ENCODE data around the gene TAF15. TPM values are rescaled to one million over a fixed set of nuclear protein-coding genes. Genes with fewer than 3 reads are reported as not detected.

The TAF15 gene
- total and polyA plus RNA-seq, 4 donors: 88.5 to 138 (median 114) TPM

DNA sequence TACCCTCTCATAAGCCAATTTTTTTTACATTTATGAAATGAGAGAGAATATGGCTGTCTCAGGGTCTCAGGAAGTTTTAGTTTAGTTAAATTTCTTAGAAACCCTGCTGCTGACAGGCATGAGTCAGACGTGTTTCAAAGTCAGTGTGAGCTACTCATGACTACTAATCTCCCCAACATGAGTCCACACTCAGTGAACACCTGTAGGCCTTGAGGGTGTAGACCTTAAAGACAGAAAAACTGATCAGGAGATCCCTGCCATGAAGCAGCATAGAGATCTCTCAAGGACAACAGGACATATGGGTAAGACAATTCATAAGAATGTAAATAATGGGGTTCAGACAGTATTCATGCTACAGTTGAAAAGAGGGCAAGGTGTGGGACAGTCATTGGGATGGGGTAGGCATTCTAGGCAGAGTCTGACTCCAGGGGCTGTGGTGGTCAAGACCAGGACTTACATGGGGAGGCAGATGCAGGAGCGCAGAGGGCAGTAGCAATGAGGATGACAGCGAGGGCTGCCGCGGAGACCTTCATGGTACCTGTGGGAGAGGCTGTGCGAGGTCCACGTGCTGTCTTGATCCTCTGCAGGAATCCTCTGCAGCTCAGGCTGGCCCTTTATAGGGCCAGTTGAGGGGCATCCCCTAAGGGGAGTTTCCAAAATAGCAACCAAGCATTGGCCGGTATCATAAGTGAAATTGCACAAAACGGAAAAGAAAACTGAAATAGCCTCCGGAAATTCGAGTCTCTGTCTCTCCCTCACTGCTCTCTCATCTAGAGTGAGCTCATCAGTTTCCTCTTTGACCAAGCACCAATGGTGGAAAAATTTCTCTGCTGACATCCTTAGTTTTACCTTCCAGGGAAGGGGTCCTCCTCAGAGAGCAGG, 70.7 kb downstream of the TAF15 start, which contains the start of gene CCL5:
Gene CCL5, minus strand, starts transcription at position 588 of the 882 bp plus-strand sequence.
- H3K27ac ChIP-seq (ENCODE audit: low read depth in 1 of 2, low read length in 1 of 2): no peak within 1 kb of the TSS
- H3K36me3 ChIP-seq (ENCODE audit: control insufficient read depth in 4 of 4, insufficient read depth in 4 of 4, low read length in 4 of 4): no peaks in the 10 kb centered on the region
- H3K9ac ChIP-seq (ENCODE audit: insufficient read depth in 1 of 2, low read length in 2 of 2): no peak within 1 kb of the TSS
- ATAC-seq (ENCODE audit: insufficient read depth, low FRiP score) (no peak), DNase-seq (no peak)
- no peak within 1 kb of the TSS for H3K4me3 ChIP-seq
- 68 to 71% methylated on average over 11 of the region's 11 CpGs for WGBS, 2 donors
- peaks cover 0 to 3% (median 0%) of the 10 kb centered on the region in 5 donors for H3K4me1 ChIP-seq (ENCODE audit: control insufficient read depth in 5 of 5, insufficient read depth in 5 of 5, low read length in 5 of 5)
- no peaks in the 10 kb centered on the region for H3K27me3 ChIP-seq (ENCODE audit: control insufficient read depth in 3 of 3, insufficient read depth in 3 of 3, low read length in 2 of 3)
- TF ChIP-seq, protein P1, sequence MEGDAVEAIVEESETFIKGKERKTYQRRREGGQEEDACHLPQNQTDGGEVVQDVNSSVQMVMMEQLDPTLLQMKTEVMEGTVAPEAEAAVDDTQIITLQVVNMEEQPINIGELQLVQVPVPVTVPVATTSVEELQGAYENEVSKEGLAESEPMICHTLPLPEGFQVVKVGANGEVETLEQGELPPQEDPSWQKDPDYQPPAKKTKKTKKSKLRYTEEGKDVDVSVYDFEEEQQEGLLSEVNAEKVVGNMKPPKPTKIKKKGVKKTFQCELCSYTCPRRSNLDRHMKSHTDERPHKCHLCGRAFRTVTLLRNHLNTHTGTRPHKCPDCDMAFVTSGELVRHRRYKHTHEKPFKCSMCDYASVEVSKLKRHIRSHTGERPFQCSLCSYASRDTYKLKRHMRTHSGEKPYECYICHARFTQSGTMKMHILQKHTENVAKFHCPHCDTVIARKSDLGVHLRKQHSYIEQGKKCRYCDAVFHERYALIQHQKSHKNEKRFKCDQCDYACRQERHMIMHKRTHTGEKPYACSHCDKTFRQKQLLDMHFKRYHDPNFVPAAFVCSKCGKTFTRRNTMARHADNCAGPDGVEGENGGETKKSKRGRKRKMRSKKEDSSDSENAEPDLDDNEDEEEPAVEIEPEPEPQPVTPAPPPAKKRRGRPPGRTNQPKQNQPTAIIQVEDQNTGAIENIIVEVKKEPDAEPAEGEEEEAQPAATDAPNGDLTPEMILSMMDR (IDR thresholded peaks at IDR 0.05; ENCODE audit: control extremely low read depth, extremely low read depth): no peak
- H3K9me3 ChIP-seq (ENCODE audit: control insufficient read depth in 4 of 4, insufficient read depth in 3 of 4, low read length in 3 of 4): no peaks in the 10 kb centered on the region

DNA sequence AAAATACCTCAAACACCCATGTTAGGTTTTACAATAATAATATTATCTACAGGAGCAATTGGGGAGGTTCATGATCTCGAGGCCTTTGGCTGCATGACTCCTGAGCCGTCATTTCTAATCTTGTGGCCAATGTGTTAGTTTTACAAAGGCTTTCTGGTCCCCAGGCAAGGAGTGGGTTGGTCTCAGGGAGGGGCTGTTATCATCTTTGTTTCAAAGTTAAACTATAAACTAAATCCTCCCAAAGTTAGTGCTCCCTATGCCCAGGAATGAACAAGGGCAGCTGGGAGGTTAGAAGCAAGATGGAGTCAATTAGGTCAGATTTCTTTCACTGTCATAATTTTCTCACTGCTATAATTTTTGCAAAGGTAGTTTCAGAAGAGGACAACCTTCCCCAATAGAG, 80.0 kb downstream of the TAF15 start:
- no peak overlapping the region for H3K27ac ChIP-seq (ENCODE audit: low read depth in 1 of 2, low read length in 1 of 2)
- TF ChIP-seq, protein P1 (IDR thresholded peaks at IDR 0.05; ENCODE audit: control extremely low read depth, extremely low read depth): no peak
- H3K36me3 ChIP-seq (ENCODE audit: control insufficient read depth in 4 of 4, insufficient read depth in 4 of 4, low read length in 4 of 4): no peaks in the 10 kb centered on the region
- H3K27me3 ChIP-seq (ENCODE audit: control insufficient read depth in 3 of 3, insufficient read depth in 3 of 3, low read length in 2 of 3): no peaks in the 10 kb centered on the region
- H3K4me3 ChIP-seq: no peak overlapping the region
- H3K4me1 ChIP-seq (ENCODE audit: control insufficient read depth in 5 of 5, insufficient read depth in 5 of 5, low read length in 5 of 5): peaks cover 0 to 11% (median 4%) of the 10 kb centered on the region in 5 donors
- DNase-seq: no peak
- 84 to 89% methylated on average over 2 of the region's 2 CpGs for WGBS, 2 donors
- ATAC-seq (ENCODE audit: insufficient read depth, low FRiP score): no peak
- H3K9me3 ChIP-seq (ENCODE audit: control insufficient read depth in 4 of 4, insufficient read depth in 3 of 4, low read length in 3 of 4): no peaks in the 10 kb centered on the region
- H3K9ac ChIP-seq (ENCODE audit: insufficient read depth in 1 of 2, low read length in 2 of 2): no peak overlapping the region

DNA sequence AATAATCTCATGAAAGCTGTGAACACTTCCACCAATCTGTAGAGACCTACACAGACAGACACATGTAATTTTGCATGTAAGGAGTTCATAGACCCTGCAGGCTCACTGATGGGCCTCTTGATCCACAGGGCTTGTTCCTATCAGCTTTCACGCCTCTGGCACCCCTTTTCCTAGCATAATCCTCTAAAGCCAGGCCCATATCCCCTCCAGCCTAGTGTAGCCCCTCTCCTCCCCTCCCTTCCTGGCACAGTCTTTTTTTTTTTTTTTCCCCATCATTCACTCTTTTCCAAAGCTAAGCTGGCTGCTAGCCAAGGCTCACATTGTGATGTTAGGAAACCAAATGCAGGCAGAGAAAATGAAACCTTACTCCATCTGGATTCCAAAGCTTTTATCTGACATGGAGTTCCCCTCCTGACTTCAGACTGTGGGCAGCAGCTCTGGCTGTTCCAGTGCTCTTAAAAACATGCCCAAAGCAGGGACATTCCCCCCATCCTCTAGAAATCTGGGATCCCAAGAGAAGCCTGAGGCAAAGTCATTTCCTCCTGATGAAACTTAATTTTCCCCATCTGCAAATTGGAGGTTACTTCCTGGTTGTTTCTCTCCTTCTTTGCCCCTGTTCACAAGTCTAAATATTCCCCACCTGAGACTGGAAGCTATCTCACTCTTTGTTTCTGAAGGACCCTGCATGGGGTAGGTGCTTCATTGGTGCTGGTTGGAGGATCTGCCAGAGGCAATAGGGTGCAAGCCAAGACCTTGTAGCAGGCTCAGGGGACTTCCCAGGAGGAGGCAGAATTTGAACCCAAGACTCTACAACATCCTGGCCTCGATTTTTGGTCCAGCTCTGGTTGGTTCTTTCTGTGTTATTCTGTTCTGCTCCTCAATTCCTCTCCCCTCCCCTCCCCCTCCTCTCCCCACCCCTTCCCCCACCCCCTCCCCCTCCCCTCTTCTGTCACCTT, 80.8 kb downstream of the TAF15 start:
- H3K4me1 ChIP-seq (ENCODE audit: control insufficient read depth in 5 of 5, insufficient read depth in 5 of 5, low read length in 5 of 5): peaks cover 0 to 11% (median 4%) of the 10 kb centered on the region in 5 donors
- no peak overlapping the region for H3K4me3 ChIP-seq
- H3K27ac ChIP-seq (ENCODE audit: low read depth in 1 of 2, low read length in 1 of 2): peak overlapping the region in 1 of 2 donors; percentile 52
- H3K9me3 ChIP-seq (ENCODE audit: control insufficient read depth in 4 of 4, insufficient read depth in 3 of 4, low read length in 3 of 4): no peaks in the 10 kb centered on the region
- H3K9ac ChIP-seq (ENCODE audit: insufficient read depth in 1 of 2, low read length in 2 of 2): no peak overlapping the region
- no peaks in the 10 kb centered on the region for H3K27me3 ChIP-seq (ENCODE audit: control insufficient read depth in 3 of 3, insufficient read depth in 3 of 3, low read length in 2 of 3)
- H3K36me3 ChIP-seq (ENCODE audit: control insufficient read depth in 4 of 4, insufficient read depth in 4 of 4, low read length in 4 of 4): no peaks in the 10 kb centered on the region
- TF ChIP-seq, protein P1 (IDR thresholded peaks at IDR 0.05; ENCODE audit: control extremely low read depth, extremely low read depth): no peak
- peak; percentile 85 to 94 (median 94) for DNase-seq
- 78 to 89% methylated on average over 2 of the region's 2 CpGs for WGBS, 2 donors
- no peak for ATAC-seq (ENCODE audit: insufficient read depth, low FRiP score)
